Stomach smooth muscle (tissue), 2 donors: Measurements from ENCODE around the gene ATF6.

Source experiments
- H3K27ac ChIP-seq: one replicate; pipeline ENCODE4 v1.7.0; 2013; ENCODE audit warnings: mild to moderate bottlenecking, low read length, inconsistent platforms
- H3K27me3 ChIP-seq, 2 donors: one replicate each; pipeline ENCODE4 v1.7.0; 2013; ENCODE audit warnings: low read length in 2 of 2; ENCODE audit not compliant: insufficient read depth in 2 of 2, control insufficient read depth in 1 of 2
- H3K36me3 ChIP-seq, 2 donors: one replicate each; pipeline ENCODE4 v1.7.0; 2013; ENCODE audit warnings: low read length in 2 of 2; ENCODE audit not compliant: control insufficient read depth in 2 of 2, insufficient read depth in 2 of 2
- H3K4me1 ChIP-seq: one replicate; pipeline ENCODE4 v1.7.0; 2013; ENCODE audit warnings: low read length; ENCODE audit not compliant: control insufficient read depth, insufficient read depth
- H3K4me3 ChIP-seq, 2 donors: one replicate each; pipeline ENCODE4 v1.7.0; 2013; ENCODE audit warnings: low read length in 2 of 2
- H3K9ac ChIP-seq, 2 donors: one replicate each; pipeline ENCODE4 v1.7.0; 2013; ENCODE audit warnings: low read length in 2 of 2, mild to moderate bottlenecking in 1 of 2
- H3K9me3 ChIP-seq, 2 donors: one replicate each; pipeline ENCODE4 v1.7.0; 2013; ENCODE audit warnings: low read length in 2 of 2; ENCODE audit not compliant: control insufficient read depth in 2 of 2
- donor health status: healthy.
- donor health status: Pancreatic carcinoma.

Gene ATF6

DNA sequence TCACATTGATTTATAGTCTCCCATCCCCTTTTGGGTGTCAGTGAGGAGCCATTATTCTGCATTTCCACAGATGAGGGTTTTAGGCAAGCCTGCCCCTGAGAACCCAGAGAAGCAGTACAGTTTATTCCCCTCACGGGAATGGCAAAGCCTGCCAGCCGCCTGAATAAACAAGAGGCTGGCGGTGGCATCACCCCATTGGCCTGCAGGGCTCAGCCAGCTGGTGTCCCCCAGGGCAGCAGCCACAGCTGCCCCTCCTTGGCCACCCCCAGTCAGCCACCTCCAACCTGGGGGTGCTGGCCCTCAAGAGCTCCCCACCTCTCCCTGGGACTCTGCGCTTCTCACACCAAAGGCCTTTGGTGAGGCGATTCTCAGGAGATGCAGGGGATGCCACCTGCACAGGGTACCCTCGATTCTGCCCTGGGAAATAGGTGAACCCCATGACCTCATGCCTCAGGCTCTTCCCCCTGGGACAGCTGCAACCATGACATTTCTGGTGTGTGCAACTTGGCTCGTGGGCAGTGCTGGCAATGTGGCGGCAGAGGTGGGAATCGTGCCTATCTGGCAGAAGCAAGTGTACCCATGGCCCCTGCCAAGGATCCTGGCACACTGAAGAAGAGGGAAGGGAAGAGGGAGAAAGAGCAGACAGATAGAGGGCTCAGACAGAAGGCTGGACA, 243.5 kb downstream of the ATF6 start:
- Histone ChIP-seq H3K9me3 (no peaks in the 10 kb centered on the region), H3K9ac (no peak overlapping the region), H3K27ac (no peak overlapping the region), H3K4me1 (no peaks in the 10 kb centered on the region), H3K27me3 (no peaks in the 10 kb centered on the region), H3K36me3 (no peaks in the 10 kb centered on the region), H3K4me3 (no peak overlapping the region)

DNA sequence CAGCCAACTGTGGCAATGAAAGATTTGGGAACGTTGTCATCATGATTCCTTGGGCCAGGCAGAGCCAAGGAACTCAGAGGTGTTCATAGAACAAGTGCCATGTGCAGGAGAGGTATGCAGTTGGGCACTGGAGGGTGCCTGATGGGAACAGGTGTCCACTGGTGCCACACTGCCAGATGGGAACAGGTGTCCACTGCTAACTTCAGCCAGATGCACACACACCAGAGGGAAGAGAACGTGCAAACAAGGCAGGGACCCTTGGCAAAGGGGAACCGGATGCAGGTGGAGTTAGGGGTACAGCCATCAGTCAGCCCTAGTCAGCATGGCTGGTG, 244.0 kb downstream of the ATF6 start:
- no peak overlapping the region for H3K9ac ChIP-seq

DNA sequence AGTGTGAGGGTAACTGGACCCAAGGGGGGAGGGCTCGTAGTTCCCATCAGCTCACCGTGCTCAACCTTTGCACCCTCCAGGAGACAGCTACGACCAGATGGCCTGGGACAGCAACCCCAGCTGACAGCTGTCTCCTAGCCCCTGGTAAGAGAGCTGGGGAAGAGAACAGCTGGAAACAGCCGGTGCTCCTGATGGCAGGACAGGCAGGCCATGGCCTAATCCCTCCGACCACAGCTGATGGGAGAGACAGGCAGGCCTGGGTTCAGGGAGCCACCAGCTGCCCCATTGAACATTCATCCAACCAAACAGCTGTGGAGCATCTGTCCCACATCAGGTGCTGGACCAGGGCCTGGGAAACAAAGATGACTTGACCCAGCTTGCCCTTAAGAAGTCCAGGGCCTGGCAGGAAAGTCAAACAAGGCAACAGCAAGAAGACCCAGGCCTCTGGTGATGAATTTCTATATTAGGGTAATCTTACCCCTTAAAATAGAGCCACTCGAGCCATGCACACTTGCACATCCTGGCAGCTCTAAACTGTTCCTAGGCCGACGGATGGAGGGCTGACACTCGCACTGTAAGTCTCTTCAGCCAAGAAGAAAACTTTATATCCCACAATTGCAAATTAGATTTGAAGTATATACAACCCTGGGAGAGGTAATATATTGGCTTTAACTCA, 245.4 kb downstream of the ATF6 start:
- H3K36me3 ChIP-seq: no peaks in the 10 kb centered on the region
- no peaks in the 10 kb centered on the region for H3K9me3 ChIP-seq
- H3K9ac ChIP-seq: no peak overlapping the region
- H3K27ac ChIP-seq: no peak overlapping the region
- H3K4me3 ChIP-seq: no peak overlapping the region
- no peaks in the 10 kb centered on the region for H3K4me1 ChIP-seq
- no peaks in the 10 kb centered on the region for H3K27me3 ChIP-seq

More for the DNA sequence above, 244.0 kb downstream of the ATF6 start:
- Histone ChIP-seq H3K4me3 (no peak overlapping the region), H3K4me1 (no peaks in the 10 kb centered on the region), H3K27ac (no peak overlapping the region), H3K36me3 (no peaks in the 10 kb centered on the region), H3K9me3 (no peaks in the 10 kb centered on the region), H3K27me3 (no peaks in the 10 kb centered on the region)

DNA sequence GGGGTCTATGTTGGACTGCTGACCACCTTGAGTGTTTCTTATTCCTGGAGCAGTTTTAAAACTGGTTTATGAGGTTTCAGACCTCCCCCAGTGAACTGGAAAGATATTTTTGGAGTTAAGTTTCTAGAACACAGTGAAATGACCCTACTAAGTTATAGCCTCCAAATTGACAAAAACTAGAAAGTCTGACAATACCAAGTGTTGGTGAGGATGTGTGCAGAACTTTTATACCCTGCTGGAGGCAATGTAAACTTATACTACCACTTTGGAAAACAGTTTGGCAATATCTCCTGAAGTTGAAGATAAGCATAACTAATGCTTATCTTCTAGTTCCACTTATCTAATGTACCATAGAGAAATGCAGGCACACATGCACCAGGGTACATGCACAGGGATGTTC, 247.2 kb downstream of the ATF6 start:
- Histone ChIP-seq H3K36me3 (no peaks in the 10 kb centered on the region), H3K9ac (no peak overlapping the region), H3K27me3 (no peaks in the 10 kb centered on the region), H3K9me3 (no peaks in the 10 kb centered on the region), H3K4me3 (no peak overlapping the region), H3K4me1 (no peaks in the 10 kb centered on the region), H3K27ac (no peak overlapping the region)
